H9 (cell line): ENCODE data around the gene CLIP3. TPM values are rescaled to one million over a fixed set of nuclear protein-coding genes. Genes with fewer than 3 reads are reported as not detected.

Source experiments
- DNase-seq: peaks from one replicate; pipeline ENCODE4 v3.0.0-alpha.2; 2017
- H2AFZ ChIP-seq: one replicate; pipeline ENCODE4 v1.6.1; 2013; ENCODE audit warnings: mild to moderate bottlenecking, low read length, control low read depth, moderate library complexity
- H2AK5ac ChIP-seq: 2 replicates; pipeline ENCODE4 v1.6.1; 2013; ENCODE audit warnings: low read length, control low read depth, mixed read lengths; ENCODE audit not compliant: insufficient read length
- H2BK120ac ChIP-seq: one replicate; pipeline ENCODE4 v1.6.1; 2013; ENCODE audit warnings: low read depth, mild to moderate bottlenecking, low read length, control low read depth, inconsistent platforms; ENCODE audit not compliant: poor library complexity, severe bottlenecking
- H2BK12ac ChIP-seq: 2 replicates; pipeline ENCODE4 v1.6.1; 2013; ENCODE audit warnings: low read length, control low read depth, mixed read lengths, low read depth; ENCODE audit not compliant: insufficient read length
- H2BK15ac ChIP-seq: 2 replicates; pipeline ENCODE4 v1.6.1; 2013; ENCODE audit warnings: low read depth, low read length, control low read depth
- H2BK20ac ChIP-seq: one replicate; pipeline ENCODE4 v1.6.1; 2013; ENCODE audit warnings: low read depth, mild to moderate bottlenecking, low read length, control low read depth, inconsistent platforms; ENCODE audit not compliant: poor library complexity, severe bottlenecking
- H2BK5ac ChIP-seq: 2 replicates; pipeline ENCODE4 v1.6.1; 2013; ENCODE audit warnings: low read length, control low read depth, mixed read lengths; ENCODE audit not compliant: insufficient read length
- H3K14ac ChIP-seq: 2 replicates; pipeline ENCODE4 v1.6.1; 2013; ENCODE audit warnings: low read length, control low read depth; ENCODE audit not compliant: insufficient read depth
- H3K18ac ChIP-seq: 2 replicates; pipeline ENCODE4 v1.6.1; 2013; ENCODE audit warnings: low read depth, mild to moderate bottlenecking, mixed read lengths, low read length, control low read depth; ENCODE audit not compliant: insufficient read length
- H3K23ac ChIP-seq: 2 replicates; pipeline ENCODE4 v1.6.1; 2013; ENCODE audit warnings: low read length, control low read depth, mixed read lengths, low read depth; ENCODE audit not compliant: insufficient read length
- H3K23me2 ChIP-seq: 2 replicates; pipeline ENCODE4 v1.6.1; 2013; ENCODE audit warnings: low read depth, mild to moderate bottlenecking, mixed read lengths, low read length, control low read depth; ENCODE audit not compliant: insufficient read length, poor library complexity, severe bottlenecking
- H3K27ac ChIP-seq: 2 replicates; pipeline ENCODE4 v1.5.1; 2013; ENCODE audit warnings: low read length, control low read depth, mixed read lengths, low read depth; ENCODE audit not compliant: insufficient read length
- H3K27me3 ChIP-seq: 2 replicates; pipeline ENCODE4 v1.6.1; 2013; ENCODE audit warnings: low read length, control low read depth, inconsistent platforms; ENCODE audit not compliant: insufficient read depth
- H3K4ac ChIP-seq: 2 replicates; pipeline ENCODE4 v1.6.1; 2013; ENCODE audit warnings: low read depth, mild to moderate bottlenecking, control low read depth, inconsistent platforms, low read length, moderate library complexity
- H3K4me1 ChIP-seq: 2 replicates; pipeline ENCODE4 v1.6.1; 2013; ENCODE audit warnings: low read length, control low read depth, inconsistent platforms; ENCODE audit not compliant: insufficient read depth
- H3K4me2 ChIP-seq: 2 replicates; pipeline ENCODE4 v1.6.1; 2013; ENCODE audit warnings: low read length, control low read depth, mixed read lengths; ENCODE audit not compliant: insufficient read length, insufficient read depth
- H3K56ac ChIP-seq: 2 replicates; pipeline ENCODE4 v1.6.1; 2013; ENCODE audit warnings: low read depth, mild to moderate bottlenecking, mixed read lengths, low read length, control low read depth; ENCODE audit not compliant: insufficient read length
- H3K79me1 ChIP-seq: 2 replicates; pipeline ENCODE4 v1.6.1; 2013; ENCODE audit warnings: low read depth, mild to moderate bottlenecking, moderate library complexity, low read length, control low read depth, inconsistent platforms; ENCODE audit not compliant: insufficient read depth, poor library complexity, severe bottlenecking
- H3K79me2 ChIP-seq: 2 replicates; pipeline ENCODE4 v1.6.1; 2013; ENCODE audit warnings: low read length, control low read depth, inconsistent platforms; ENCODE audit not compliant: insufficient read depth
- H3K9ac ChIP-seq: 2 replicates; pipeline ENCODE4 v1.6.1; 2013; ENCODE audit warnings: low read length, control low read depth, mixed read lengths; ENCODE audit not compliant: insufficient read length; ENCODE audit errors: extremely low read depth
- H3K9me3 ChIP-seq: one replicate; pipeline ENCODE4 v1.6.1; 2013; ENCODE audit warnings: low read depth, low read length, inconsistent platforms; ENCODE audit not compliant: control insufficient read depth
- H3T11ph ChIP-seq: one replicate; pipeline ENCODE4 v1.6.1; 2013; ENCODE audit warnings: mild to moderate bottlenecking, low read length, control low read depth, inconsistent platforms
- H4K20me1 ChIP-seq: one replicate; pipeline ENCODE4 v1.6.1; 2013; ENCODE audit not compliant: control insufficient read depth, insufficient read length, insufficient read depth
- H4K5ac ChIP-seq: 2 replicates; pipeline ENCODE4 v1.6.1; 2013; ENCODE audit warnings: low read depth, mild to moderate bottlenecking, mixed read lengths, low read length, control low read depth; ENCODE audit not compliant: insufficient read length
- H4K8ac ChIP-seq: replicated peaks from 2 replicates; pipeline ENCODE4 v1.6.1; 2013; ENCODE audit warnings: low read length, control low read depth, mixed read lengths, low read depth; ENCODE audit not compliant: insufficient read length
- H4K91ac ChIP-seq: 2 replicates; pipeline ENCODE4 v1.6.1; 2013; ENCODE audit warnings: low read depth, mild to moderate bottlenecking, moderate library complexity, mixed read lengths, low read length, control low read depth; ENCODE audit not compliant: insufficient read length
- H3K27ac Mint-ChIP-seq, 3 experiments: 2 replicates in 2 of 3; 3 replicates in 1 of 3; pipeline ENCODE4 v1.8.0; 2020 to 2021; ENCODE audit warnings: mixed read lengths in 3 of 3, mild to moderate bottlenecking in 1 of 3, moderate library complexity in 1 of 3
- H3K27me3 Mint-ChIP-seq: 2 replicates; pipeline ENCODE4 v1.8.0; 2021; ENCODE audit warnings: low read depth, mild to moderate bottlenecking, moderate library complexity, mixed read lengths
- H3K36me3 Mint-ChIP-seq, 3 experiments: 2 replicates in 2 of 3; 3 replicates in 1 of 3; pipeline ENCODE4 v1.8.0; 2020 to 2021; ENCODE audit warnings: low read depth in 3 of 3, mixed read lengths in 3 of 3; ENCODE audit not compliant: insufficient read depth in 1 of 3
- H3K4me1 Mint-ChIP-seq, 2 experiments: 2 replicates each; pipeline ENCODE4 v1.8.0; 2020; ENCODE audit warnings: mixed read lengths in 2 of 2
- H3K4me3 Mint-ChIP-seq, 2 experiments: 2 replicates in 1 of 2; 3 replicates in 1 of 2; pipeline ENCODE4 v1.8.0; 2020 to 2021; ENCODE audit warnings: mild to moderate bottlenecking in 2 of 2, mixed read lengths in 2 of 2, moderate library complexity in 1 of 2
- H3K9me3 Mint-ChIP-seq, 2 experiments: 2 replicates in 1 of 2; 3 replicates in 1 of 2; pipeline ENCODE4 v1.8.0; 2020; ENCODE audit warnings: mild to moderate bottlenecking in 2 of 2, mixed read lengths in 2 of 2, moderate library complexity in 1 of 2
- CTCF ChIP-seq: fragments of 200-600 bp; sonication (generic); conservative IDR thresholded peaks from 3 replicates; pipeline ENCODE4 v1.8.0; 2021; ENCODE audit warnings: antibody characterized with exemption, mild to moderate bottlenecking
- WGBS: extraction: QIAGEN DNeasy Blood & Tissue Kit; methylation state at CpG from one replicate; pipeline ENCODE4 v1.1.7; 2013; ENCODE audit warnings: missing lambda C conversion rate, low lambda C conversion rate, mixed read lengths; ENCODE audit not compliant: insufficient read length; ENCODE audit errors: extremely low coverage; 5-methylcytosine and 5-hydroxymethylcytosine counted together
- total RNA-seq: library from RNA; stranded (reverse); gene quantifications from 2 replicates; pipeline ENCODE4 v1.2.1, GENCODE V29; 2021

The CLIP3 gene
- total RNA-seq, 1 experiment from 2014 or later, result 19.7 TPM

- Histone ChIP-seq H2BK12ac (no peak overlapping the region), H3T11ph (no peak overlapping the region), H3K27me3 (no peaks in the 10 kb centered on the region), H2AFZ (no peak overlapping the region), H4K20me1 (peaks cover 2% of the 10 kb centered on the region), H3K27ac (no peak overlapping the region), H3K23me2 (no peaks in the 10 kb centered on the region), H3K4me2 (no peak overlapping the region), H4K8ac (no peak overlapping the region), H2BK15ac (no peak overlapping the region), H2BK20ac (no peak overlapping the region), H3K9ac (no peak overlapping the region), H3K56ac (no peak overlapping the region), H3K23ac (no peak overlapping the region), H3K79me1 (no peaks in the 10 kb centered on the region), H3K18ac (no peak overlapping the region), H4K91ac (no peak overlapping the region), H4K5ac (no peak overlapping the region), H2AK5ac (no peak overlapping the region), H3K79me2 (no peaks in the 10 kb centered on the region), H3K4ac (no peak overlapping the region), H2BK5ac (no peak overlapping the region), H3K14ac (no peak overlapping the region), H3K9me3 (no peaks in the 10 kb centered on the region), H2BK120ac (no peak overlapping the region), H3K4me1 (no peaks in the 10 kb centered on the region)
- Mint-ChIP-seq H3K4me1 (no peaks in the 10 kb centered on the region), H3K36me3 (peaks cover 51 to 77% (median 69%) of the 10 kb centered on the region in 3 experiments; a peak in 6 of 7 replicates), H3K9me3 (no peaks in the 10 kb centered on the region), H3K27me3 (no peaks in the 10 kb centered on the region), H3K27ac (no peak overlapping the region), H3K4me3 (no peak overlapping the region)
- no peak for TF ChIP-seq CTCF
- DNase-seq, result no peak
- WGBS, result no CpG with 5 or more reads among the region's 3 CpGs
These were observed 48.7 kb upstream of the CLIP3 start for GRCh38 chr19:36081385-36081784.
